GM21529 (cell line): ENCODE measurements around the gene PAK3.

Source experiments
- ATAC-seq: cut with Tn5 transposase; IDR thresholded peaks from one replicate; pipeline ENCODE4 v1.9.1; 2021; ENCODE audit not compliant: unreplicated experiment

The PAK3 gene

DNA sequence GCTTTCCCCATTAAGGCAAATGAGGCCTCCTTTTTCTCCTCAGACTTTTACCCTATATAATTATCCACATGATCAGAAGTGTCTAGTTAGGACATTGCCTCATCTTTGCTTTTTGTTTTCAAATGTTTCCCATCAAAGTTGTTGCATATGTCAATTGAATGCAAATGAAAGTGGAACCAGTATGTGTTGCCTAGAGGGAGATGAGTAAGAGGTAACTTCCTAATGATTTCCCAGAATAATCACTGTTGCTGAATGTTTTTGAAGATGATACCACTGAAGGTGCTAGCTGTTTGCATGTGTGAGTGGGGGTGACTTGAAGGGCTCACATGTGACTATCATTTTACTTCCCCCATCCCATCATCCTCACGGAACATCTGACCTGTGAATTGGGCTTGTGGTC, 33.9 kb downstream of the PAK3 start:
- ATAC-seq, result no peak

DNA sequence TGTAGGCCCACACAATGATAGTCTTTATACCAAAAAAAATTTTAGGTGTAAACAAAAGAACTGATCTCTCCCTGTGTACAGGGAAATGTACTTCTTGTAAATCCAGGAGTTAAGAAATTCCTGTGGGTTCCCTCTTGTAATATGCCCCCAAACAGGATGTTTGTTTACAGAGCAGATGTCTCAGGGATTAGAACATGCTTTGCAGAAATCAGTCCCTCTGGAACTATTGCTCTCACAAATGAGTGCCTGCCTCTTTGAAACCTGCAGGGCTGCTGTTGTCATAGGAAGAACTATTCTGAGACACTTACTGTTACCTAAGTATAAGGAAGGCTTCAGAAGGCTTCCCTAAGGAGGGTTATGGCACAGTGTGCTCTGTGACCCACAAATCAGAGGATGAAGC, 35.6 kb downstream of the PAK3 start:
- ATAC-seq, result no peak

DNA sequence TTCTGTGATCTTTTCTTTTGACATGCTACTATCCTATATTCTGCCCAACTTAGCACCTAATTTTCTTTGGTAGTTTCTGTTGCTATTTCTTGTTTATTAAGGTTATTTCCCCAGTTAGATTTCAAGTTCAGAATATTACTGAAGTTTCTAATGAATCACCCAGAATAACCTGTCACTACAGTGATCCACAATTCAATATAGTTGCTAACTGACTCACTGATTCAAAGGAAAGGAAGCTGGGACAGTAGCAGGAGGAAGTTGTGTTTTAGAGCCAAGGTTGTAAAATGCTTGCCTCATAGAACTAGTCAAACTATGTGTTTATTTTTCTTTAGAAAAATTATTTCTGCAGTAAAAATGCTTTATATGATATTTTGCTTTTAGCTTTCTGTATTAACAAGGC, 37.4 kb downstream of the PAK3 start:
- ATAC-seq, result no peak

DNA sequence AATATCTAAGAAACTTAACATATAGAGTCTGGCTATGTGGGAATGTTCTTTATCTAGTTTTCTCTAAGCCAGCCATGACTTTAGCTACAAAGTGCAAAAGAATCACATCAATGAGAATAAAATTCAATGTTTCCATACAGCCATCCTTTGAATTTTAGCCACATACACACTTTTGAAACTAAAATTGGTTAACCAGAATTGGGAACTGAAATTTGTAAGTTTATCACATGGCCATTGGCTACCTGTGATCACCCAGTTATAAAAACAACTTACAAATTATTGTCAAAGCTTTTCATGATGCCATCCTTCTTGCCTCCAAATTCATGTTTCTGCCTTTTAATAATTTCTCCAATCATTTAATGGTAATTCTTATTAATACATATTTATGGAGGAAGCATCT, 49.9 kb downstream of the PAK3 start:
- ATAC-seq, result no peak

DNA sequence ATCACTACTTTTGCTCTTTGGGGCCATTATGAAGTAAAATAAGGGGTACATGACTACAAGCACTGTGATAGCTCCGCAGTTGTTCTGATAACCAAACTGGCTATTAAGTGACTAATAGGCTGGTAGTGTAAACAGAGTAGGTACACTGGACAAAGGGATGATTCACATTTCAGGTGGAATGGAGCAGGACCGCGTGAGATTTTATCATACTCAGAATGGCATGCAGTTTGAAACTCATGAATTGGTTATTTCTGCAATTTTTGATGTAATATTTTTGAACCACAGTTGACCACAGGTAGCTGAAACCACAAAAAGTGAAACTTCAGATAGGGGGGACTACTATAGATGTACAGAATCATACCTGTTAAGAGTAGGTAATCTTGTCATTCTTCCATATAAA, 55.8 kb downstream of the PAK3 start:
- ATAC-seq, result no peak

DNA sequence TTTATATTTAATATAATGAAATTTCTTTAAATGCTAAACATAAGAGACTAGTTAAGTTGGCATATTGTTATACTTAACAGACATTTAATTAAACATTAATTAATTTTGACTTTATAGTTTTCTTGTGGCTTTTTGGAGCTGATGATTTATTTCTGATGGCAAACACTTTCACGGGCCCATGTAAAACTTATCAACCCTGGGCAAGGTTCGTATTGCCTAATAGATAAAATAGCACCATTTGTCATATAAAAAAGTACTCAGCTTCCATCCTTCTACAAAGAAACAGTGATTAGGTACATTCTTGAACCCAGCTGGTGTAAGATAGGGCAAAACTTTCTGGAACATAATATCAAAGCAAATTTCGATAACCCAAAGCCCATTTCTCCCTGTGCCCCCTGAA, 63.2 kb downstream of the PAK3 start:
- no peak for ATAC-seq

DNA sequence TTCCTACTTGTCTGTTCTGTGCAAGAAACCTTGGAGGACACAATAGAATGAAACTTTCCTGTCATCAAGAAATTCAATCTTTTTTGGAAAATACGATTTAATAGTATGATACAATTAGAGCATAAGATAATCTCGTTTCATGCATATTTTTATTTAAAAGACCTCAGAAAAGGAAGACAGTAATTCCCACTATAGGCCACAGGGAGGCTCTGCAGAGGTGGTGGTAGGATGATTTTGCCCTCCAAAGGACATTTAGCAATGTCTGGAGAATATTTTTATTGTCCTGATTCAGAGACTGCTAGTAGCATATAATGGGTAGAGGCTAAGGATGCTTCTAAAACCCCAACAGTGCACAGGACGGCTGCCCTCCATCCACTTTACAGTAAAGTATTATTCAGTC, 68.7 kb downstream of the PAK3 start:
- ATAC-seq, result no peak

DNA sequence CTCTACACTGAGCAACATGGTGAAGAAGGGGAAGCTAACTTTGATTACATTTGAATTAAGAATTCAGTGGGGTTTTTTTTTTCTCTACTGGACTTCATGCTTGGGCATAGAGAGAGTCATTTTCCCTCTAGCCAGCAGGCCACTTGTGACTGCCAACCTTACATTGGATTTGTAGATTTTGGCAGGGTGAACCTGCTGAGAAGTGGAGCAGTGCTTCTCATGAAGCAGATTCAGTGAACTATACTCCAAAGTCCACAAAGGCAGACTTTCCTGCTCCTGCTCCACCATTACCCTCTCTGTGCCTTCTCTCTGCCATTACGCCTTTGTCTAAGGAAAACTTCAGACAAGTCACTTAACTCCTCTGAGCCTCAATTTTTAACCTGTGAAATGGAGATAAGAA, 69.9 kb downstream of the PAK3 start:
- ATAC-seq, result no peak

DNA sequence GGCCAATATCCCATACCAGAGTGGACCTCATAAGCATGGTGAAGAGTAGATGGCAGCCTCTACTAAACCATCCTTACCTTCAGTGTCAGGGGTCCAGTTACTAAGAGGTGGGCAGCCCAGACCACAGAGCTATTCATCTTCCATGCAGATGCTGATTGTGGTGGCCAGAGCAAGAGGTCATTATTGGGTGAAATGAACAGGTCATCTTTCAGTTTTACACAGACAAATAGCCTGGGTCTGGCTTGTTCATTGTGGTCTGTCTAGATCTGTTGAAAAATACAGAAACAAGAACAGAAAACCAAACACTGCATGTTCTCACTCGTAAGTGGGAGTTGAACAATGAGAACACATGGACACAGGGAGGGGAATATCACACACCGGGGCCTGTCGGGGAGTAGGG, 71.3 kb downstream of the PAK3 start:
- ATAC-seq, result peak; percentile 57

DNA sequence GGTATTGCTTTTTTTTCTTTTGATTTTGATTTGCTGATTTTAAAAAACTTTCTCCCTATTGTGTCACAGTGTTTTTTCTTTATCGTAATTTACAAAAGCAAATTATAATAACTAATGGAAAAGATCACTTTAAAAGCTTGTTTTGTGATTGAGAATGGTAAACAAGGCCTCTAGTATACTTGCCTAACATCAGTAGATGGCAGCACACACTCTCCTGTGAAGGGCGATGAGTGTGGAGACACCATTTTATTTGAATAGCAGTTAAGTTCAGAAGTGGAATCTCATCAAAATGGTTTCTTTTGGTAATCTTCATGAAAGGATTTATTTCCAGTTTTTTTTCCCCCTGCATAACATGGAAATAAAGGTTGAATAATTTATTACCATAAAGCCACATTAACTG, 72.3 kb downstream of the PAK3 start:
- no peak for ATAC-seq

DNA sequence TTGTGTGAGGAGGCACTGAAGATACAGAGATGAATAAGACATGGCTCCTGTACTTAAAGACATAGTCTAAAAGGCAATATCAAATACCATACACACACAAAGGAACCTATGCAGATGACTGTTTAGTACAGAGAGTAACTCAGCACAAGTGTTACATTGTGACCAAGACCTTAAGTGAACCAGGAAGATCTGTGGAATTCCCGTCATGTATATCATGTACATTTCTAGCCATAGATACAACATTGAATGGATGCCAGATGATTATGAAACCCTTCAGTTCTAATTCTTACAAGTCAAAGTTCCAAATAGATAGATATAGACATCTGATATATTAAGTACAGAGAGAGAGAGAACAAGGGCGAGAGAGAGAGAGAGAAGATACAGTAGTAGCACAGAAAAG, 73.2 kb downstream of the PAK3 start:
- ATAC-seq, result no peak

DNA sequence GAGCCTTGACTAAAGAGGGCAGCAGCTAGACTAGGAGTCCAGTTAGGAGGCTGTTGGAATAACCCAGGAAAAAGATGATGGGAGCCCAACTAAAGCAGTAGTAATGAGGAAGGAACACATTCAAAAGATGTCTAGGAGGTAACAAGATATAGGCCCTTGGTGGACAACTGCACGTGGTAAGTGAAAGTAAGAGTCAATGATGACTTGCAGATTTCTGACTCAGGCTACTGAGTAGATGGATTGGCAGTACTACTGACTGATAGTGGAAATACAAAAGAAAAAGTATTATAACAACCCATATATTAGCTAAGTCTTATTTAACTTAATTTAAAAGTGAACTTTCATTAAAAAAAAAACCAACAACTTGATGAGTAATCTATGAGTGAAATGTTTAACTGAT, 74.0 kb downstream of the PAK3 start:
- no peak for ATAC-seq

DNA sequence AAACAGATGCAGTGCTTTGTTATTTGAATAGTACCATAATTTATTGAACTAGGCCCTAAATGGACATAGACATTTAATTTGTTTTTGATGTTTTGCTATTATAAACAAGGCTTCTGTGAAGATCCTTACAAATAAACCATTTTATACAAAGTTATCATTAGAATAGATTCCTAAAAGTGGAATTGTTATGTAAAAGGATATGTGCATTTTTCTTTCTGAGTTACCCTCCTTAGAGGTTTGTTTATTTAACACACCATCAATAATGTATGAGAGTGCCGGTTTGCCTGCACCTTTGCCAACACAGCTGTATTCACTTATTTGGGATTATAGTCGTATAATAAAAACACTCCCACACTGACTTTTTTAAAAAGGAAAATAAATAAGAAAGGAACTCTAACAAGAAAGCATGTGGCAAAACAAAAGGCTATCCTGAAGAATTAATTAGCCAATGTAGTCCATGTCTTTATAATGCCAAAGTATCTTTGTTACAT, 84.8 kb downstream of the PAK3 start:
- no peak for ATAC-seq

DNA sequence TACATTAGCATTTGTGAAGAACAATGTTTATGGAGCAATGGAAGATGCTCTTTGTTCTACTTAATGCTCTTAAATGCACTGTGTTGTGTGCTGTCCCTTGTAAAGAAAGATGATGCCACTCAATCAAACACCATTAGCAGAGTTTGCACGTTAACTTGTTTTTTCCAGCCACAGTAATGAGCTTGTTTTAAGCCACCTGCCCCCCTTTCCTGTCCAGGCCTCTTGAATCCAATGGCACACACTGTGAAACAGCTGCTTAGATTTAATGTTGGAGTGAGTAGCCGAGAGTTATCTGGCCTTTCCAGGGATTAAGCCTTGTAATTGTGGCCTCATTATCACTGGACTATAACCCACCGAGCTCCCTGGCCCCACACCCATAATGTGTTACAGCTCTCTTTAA, 86.0 kb downstream of the PAK3 start:
- ATAC-seq, result no peak

DNA sequence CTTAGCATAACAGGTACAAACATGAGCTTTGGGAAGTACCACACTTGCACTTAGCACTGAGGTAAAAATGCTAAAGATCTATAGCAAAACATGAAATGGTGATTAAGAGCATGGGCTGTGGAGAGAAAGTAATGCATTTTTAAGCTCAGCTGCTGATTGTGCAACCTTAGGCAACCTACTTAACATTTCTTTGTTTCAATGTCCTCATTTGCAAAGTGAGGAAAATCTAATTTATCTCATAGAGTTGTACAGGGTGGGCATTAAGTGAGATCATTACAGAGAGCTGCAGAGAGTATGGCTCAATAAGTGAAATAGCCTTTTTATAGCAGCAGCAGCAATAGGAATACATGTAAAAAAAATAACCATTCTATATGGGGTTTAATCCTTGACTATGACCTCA, 87.0 kb downstream of the PAK3 start:
- ATAC-seq, result no peak

DNA sequence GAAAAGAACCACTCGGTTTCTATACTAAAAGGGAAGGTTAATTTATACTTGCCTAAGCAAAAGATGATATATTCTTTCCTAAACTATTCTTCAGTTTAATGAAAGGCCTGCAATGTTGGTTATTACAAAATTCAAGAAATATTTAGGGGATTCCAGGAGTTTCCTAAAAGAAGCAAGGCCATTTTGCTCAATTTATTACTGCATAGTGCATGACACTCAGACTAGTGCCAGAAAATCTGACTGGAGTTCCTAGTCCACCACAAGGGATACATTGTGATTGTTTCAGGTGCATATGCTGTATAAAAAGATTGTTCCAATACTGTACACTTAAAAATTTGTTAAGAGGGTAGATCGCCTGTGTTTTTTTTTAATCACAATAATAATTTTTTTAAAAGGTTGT, 95.6 kb downstream of the PAK3 start:
- no peak for ATAC-seq

DNA sequence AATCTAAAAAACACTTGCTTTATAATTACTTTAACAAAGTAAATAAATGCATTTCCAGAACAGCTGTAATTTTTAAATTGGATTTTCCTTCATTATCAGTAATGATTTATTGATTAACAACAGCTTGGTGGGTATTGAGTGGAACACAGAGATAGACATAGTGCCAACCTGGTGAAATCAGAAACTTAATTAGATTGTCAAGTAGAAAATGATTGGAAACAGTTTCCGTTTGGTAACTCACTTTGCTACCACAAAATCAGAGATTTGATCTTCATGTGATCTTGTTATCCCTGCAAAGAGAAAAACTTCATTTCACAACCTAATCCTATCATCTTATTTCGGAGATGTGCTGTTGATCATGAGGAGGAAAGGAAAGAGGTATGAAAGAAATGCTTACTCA, 103.5 kb downstream of the PAK3 start:
- no peak for ATAC-seq

DNA sequence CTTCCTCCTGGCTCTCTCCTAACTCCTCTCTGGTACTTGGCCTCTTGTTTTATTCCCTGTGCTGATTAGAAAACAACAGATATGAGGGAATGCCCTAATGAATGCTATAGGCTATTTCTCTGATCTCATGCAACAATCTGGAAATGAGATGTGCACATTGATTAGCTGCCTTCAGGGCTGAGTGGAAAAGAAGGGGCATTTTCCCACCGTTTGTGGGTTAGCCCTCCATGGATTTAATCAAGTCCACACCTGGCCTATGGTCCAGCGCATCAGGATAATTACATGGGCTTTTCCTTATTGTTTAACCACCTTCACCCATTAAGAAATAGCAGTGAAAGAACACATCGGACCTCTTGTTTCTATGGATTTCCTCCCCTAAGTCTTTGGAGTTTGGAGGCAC, 104.3 kb downstream of the PAK3 start:
- no peak for ATAC-seq

DNA sequence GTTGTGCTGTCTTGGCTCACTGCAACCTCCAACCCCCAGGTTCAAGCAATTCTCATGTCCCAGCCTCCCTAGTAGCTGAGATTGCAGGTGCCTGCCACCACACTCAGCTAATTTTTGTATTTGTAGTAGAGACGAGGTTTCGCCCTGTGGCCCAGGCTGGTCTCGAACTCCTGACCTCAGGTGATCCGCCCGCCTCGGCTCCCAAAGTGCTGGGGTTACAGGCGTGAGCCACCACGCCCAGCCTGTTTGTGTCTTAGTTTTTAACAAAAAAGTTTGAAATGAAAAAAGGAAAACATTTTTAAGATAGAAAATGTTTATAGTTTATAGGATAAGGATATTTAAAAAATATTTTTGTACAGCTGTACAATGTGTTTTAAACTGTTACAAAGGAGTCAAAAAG, 111.9 kb downstream of the PAK3 start:
- no peak for ATAC-seq

DNA sequence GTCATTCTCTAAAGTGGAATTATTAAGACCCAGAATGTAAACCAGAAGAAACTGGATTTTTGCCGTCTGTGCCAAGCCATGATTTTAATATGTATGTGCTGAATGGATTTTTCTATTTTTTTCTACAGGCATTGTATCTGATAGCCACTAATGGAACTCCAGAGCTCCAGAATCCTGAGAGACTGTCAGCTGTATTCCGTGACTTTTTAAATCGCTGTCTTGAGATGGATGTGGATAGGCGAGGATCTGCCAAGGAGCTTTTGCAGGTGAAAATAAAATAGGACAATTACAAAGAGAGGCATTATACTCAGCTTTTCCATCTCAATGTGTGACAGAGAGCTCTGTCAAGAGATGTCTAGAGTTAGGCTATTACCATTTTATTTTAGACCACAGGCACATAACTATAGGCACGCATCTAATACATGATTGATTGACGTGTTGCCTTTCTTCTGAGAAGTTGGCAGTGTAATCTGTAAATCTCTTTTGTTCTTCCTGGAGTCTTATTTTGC, 120.4 kb downstream of the PAK3 start:
- ATAC-seq, result no peak

DNA sequence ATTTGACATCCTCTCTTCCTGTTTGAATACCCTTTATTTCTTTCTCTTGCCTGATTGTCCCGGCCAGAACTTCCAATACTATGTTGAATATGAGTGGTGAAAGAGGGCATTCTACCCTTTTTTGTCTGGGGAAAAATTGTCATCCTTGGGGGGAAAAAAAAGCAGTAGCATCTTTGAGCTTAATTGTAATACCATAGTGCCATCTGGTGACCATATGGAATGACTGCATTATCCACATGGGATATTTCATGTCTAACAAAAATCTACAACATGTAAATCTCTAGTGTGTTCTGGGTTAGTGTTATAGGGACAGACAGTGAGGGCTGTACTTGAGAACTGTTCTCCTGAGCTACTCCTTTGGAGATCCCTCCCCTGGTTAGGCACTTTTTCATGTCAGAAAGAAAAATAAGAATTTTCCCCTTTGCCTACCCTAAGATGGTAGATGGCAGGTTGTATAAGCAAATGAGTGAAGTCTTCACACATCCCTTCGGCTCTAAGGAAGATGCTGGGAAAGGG, 148.3 kb downstream of the PAK3 start:
- ATAC-seq, result no peak

DNA sequence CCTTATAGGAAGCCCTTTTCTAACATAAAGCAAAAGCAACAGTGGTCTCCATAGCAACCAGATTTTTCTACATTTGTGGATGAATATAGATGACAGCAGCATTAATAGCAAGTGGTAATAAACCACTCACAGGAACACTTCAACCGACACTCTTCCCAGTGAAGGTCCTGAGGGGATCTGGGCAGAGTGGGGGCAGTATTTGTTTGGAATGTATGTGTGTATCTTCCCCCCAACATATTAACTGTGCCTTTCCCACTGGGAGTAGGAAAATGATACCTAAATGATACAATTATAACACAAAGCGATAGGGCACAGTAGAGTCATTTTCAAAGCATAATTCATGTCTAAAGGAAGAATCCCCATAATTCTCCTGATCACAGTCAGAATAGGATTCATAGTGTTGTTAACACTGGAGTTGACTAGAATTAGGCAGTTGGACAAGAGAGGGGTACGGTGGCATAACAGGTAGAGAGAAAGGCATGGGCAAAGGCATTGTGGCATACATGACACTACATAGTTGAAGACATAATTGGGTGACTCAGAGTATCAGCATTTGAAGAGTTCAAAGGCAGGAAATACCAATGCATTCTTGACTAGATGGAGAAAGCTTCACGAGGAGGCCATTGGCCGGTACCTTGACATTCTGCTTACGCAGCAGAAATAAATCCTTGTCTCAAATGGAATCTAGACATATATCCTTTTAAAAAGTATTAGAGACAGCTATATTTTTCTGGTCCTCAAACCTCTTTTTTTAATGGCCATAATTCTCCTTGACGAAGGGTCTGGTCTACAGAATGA, 159.1 kb downstream of the PAK3 start:
- no peak for ATAC-seq

DNA sequence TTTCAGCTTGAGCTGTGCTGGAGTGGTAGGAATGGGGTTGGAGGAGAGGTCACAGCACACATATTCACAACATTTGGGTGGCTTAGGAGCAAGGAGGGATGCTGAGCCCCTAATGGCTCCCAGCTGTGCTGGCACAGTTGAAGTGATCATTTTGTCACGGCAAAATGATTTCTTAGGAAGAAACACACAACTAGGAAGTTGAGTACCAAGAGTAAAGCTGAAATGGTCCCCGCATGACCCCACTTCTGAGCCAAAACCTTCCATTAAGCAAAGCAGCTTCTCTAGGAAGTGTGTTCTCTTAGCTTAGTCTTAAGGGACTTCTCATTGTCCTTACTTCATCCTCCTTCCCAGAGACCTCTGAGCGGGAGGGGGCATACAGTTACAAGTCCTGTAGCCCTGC, 161.7 kb downstream of the PAK3 start:
- no peak for ATAC-seq
